Endodermal cell (in vitro differentiated cells): ENCODE measurements around the gene SYT1. TPM values are rescaled to one million over a fixed set of nuclear protein-coding genes. Genes with fewer than 3 reads are reported as not detected.

ENCODE experiments used
- DNase-seq: peaks from one replicate; pipeline ENCODE4 v3.0.0-alpha.2; 2017
- H3K27ac ChIP-seq: 2 replicates; pipeline ENCODE4 v1.5.1; 2013; ENCODE audit warnings: mild to moderate bottlenecking, low read depth, low read length, moderate library complexity
- H3K27me3 ChIP-seq: 2 replicates; pipeline ENCODE4 v1.6.1; 2013; ENCODE audit warnings: mild to moderate bottlenecking, low read length, moderate library complexity; ENCODE audit not compliant: insufficient read depth, control insufficient read depth, poor library complexity, severe bottlenecking
- H3K36me3 ChIP-seq: 2 replicates; pipeline ENCODE4 v1.7.0; 2013; ENCODE audit warnings: mild to moderate bottlenecking, low read length, moderate library complexity; ENCODE audit not compliant: control insufficient read depth, insufficient read depth
- H3K4me1 ChIP-seq: one replicate; pipeline ENCODE4 v1.7.0; 2013; ENCODE audit warnings: low read length; ENCODE audit not compliant: control insufficient read depth, insufficient read depth
- H3K4me3 ChIP-seq: 2 replicates; pipeline ENCODE4 v1.5.1; 2013; ENCODE audit warnings: mild to moderate bottlenecking, low read length, moderate library complexity
- H3K9ac ChIP-seq: 2 replicates; pipeline ENCODE4 v1.6.1; 2013; ENCODE audit warnings: mild to moderate bottlenecking, low read length, moderate library complexity; ENCODE audit not compliant: poor library complexity, severe bottlenecking; ENCODE audit errors: extremely low read depth
- H3K9me3 ChIP-seq: 2 replicates; pipeline ENCODE4 v1.6.1; 2013; ENCODE audit warnings: mild to moderate bottlenecking, low read length, moderate library complexity; ENCODE audit not compliant: control insufficient read depth
- H3K27ac Mint-ChIP-seq: 2 replicates; pipeline ENCODE4 v1.8.0; 2020; ENCODE audit warnings: mixed read lengths
- H3K27me3 Mint-ChIP-seq: 2 replicates; pipeline ENCODE4 v1.8.0; 2021; ENCODE audit warnings: mild to moderate bottlenecking, mixed read lengths; ENCODE audit not compliant: insufficient read depth
- H3K36me3 Mint-ChIP-seq: 2 replicates; pipeline ENCODE4 v1.8.0; 2020; ENCODE audit warnings: low read depth, mixed read lengths
- H3K4me1 Mint-ChIP-seq: 2 replicates; pipeline ENCODE4 v1.8.0; 2020; ENCODE audit warnings: mixed read lengths
- H3K4me3 Mint-ChIP-seq: 2 replicates; pipeline ENCODE4 v1.8.0; 2020; ENCODE audit warnings: mild to moderate bottlenecking, moderate library complexity, mixed read lengths
- H3K9me3 Mint-ChIP-seq: 2 replicates; pipeline ENCODE4 v1.8.0; 2020; ENCODE audit warnings: mild to moderate bottlenecking, mixed read lengths
- WGBS, 2 experiments: methylation state at CpG; one replicate each; pipeline versions ENCODE4 v1.1.5 to v1.1.7; 2013; ENCODE audit warnings: missing lambda C conversion rate in 2 of 2, mixed read lengths in 1 of 2; ENCODE audit not compliant: insufficient coverage in 1 of 2, insufficient read length in 1 of 2; 5-methylcytosine and 5-hydroxymethylcytosine counted together
- total RNA-seq, 2 donors: library from RNA; stranded (reverse); fragmentation: NEBNext Ultra II Directional in 1 of 2; extraction: Animal tissue kit (Norgen Biotek cat#: 25700) in 1 of 2; gene quantifications; 2 replicates in 1 of 2; 3 replicates in 1 of 2; pipeline ENCODE4 v1.2.1, GENCODE V29; 2021
- TF ChIP-seq, protein P1 (sequence below): fragments of 200-600 bp; sonication (generic); conservative IDR thresholded peaks from 2 replicates; pipeline ENCODE4 v1.5.0; 2021; ENCODE audit warnings: antibody characterized with exemption, mild to moderate bottlenecking

The SYT1 gene
- total RNA-seq, 2 donors from 2014 or later, result 6.8 to 10.7 TPM

DNA sequence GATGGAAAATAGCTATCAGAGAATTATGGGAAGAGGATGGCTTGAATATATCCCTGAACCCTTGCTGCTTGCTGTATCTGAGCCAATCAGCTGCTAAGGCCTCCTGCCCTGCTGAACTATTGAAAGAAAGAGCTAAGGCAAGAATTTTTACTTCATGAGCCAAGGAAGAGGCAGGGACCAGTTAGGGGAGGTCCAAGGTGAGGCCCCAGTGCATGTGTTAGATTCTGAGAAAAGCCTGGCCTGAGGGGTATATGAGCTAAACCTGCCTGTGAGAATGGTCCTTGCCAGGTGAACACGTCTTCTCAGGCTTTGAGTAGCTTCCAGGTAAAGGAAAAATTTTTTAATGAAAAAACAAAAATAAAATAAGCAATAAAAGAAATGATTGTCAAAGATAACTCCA lies 218.0 kb downstream of the SYT1 start:
- Histone ChIP-seq H3K27me3 (no peaks in the 10 kb centered on the region), H3K36me3 (no peaks in the 10 kb centered on the region), H3K27ac (no peak overlapping the region), H3K4me1 (no peaks in the 10 kb centered on the region), H3K9ac (no peak overlapping the region), H3K9me3 (no peaks in the 10 kb centered on the region), H3K4me3 (no peak overlapping the region)
- TF ChIP-seq, protein P1, sequence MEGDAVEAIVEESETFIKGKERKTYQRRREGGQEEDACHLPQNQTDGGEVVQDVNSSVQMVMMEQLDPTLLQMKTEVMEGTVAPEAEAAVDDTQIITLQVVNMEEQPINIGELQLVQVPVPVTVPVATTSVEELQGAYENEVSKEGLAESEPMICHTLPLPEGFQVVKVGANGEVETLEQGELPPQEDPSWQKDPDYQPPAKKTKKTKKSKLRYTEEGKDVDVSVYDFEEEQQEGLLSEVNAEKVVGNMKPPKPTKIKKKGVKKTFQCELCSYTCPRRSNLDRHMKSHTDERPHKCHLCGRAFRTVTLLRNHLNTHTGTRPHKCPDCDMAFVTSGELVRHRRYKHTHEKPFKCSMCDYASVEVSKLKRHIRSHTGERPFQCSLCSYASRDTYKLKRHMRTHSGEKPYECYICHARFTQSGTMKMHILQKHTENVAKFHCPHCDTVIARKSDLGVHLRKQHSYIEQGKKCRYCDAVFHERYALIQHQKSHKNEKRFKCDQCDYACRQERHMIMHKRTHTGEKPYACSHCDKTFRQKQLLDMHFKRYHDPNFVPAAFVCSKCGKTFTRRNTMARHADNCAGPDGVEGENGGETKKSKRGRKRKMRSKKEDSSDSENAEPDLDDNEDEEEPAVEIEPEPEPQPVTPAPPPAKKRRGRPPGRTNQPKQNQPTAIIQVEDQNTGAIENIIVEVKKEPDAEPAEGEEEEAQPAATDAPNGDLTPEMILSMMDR, result no peak
- peak overlapping the region; percentile 75 for H3K27ac Mint-ChIP-seq
- WGBS, 2 experiments, result 83% methylated on average over 1 of the region's 1 CpG; no CpG with 5 or more reads in 1 of the 2 experiments
- no peaks in the 10 kb centered on the region for H3K9me3 Mint-ChIP-seq
- no peaks in the 10 kb centered on the region for H3K27me3 Mint-ChIP-seq
- H3K4me1 Mint-ChIP-seq, result peaks cover 2% of the 10 kb centered on the region
- H3K36me3 Mint-ChIP-seq, result no peaks in the 10 kb centered on the region
- H3K4me3 Mint-ChIP-seq, result no peak overlapping the region
- DNase-seq, result no peak

DNA sequence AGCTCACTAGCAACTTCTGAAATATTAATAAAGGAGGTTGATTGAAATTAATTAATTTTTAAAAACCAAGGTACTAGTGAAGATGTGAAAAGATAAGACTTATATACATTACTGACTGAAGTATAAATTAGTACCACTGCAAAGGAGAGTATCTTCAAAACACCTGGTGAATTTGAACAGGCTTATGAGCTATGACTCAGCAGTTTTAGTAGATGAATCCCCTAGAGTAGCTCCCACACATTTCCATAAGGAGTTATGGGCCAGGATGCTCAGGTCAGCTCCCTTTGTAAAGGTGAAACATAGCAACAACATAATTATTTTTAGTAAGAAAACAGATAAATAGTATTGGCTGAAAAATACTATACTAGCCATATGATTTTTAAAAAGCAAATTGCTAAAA lies 218.6 kb downstream of the SYT1 start:
- Histone ChIP-seq H3K27ac (no peak overlapping the region), H3K36me3 (no peaks in the 10 kb centered on the region), H3K9me3 (no peaks in the 10 kb centered on the region), H3K4me1 (no peaks in the 10 kb centered on the region), H3K27me3 (no peaks in the 10 kb centered on the region), H3K9ac (no peak overlapping the region), H3K4me3 (no peak overlapping the region)
- no peaks in the 10 kb centered on the region for H3K36me3 Mint-ChIP-seq
- H3K27me3 Mint-ChIP-seq, result no peaks in the 10 kb centered on the region
- no peak overlapping the region for H3K4me3 Mint-ChIP-seq
- H3K9me3 Mint-ChIP-seq, result no peaks in the 10 kb centered on the region
- H3K27ac Mint-ChIP-seq, result no peak overlapping the region
- no peak for DNase-seq
- TF ChIP-seq, protein P1, result no peak
- H3K4me1 Mint-ChIP-seq, result peaks cover 2% of the 10 kb centered on the region

DNA sequence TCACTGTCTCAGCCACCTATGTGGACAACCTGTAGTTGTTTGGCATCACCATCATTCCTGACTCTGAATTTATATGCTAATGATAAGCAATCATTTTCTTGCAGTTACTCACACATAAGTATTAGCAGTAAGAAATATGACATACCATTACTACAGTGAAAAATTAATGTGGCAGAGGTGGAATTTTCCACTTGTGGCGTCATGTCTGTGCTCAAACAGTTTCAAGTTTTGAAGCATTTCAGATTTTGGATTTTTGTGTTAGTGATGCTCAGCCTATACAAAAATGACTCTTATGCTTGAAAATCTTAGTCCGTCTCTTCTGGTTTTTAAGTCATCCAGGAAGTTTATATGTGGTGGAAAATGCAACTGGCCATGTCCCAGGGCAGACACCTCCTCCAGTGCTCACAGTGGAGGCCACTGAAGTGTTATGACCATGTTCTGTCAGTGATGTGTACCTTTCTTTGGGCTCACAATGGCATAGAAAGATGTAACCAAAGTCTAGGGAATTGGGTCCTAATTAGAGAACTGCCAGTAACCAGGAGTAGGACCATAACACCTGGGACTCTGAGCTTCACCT lies 220.6 kb downstream of the SYT1 start:
- Mint-ChIP-seq H3K27me3 (no peaks in the 10 kb centered on the region), H3K4me3 (no peak overlapping the region), H3K27ac (no peak overlapping the region), H3K36me3 (no peaks in the 10 kb centered on the region), H3K4me1 (peaks cover 2% of the 10 kb centered on the region), H3K9me3 (no peaks in the 10 kb centered on the region)
- WGBS, 2 experiments, result 88 to 100% methylated on average over 2 of the region's 2 CpGs
- Histone ChIP-seq H3K9me3 (no peaks in the 10 kb centered on the region), H3K27me3 (no peaks in the 10 kb centered on the region), H3K27ac (no peak overlapping the region), H3K9ac (no peak overlapping the region), H3K4me1 (no peaks in the 10 kb centered on the region), H3K4me3 (no peak overlapping the region), H3K36me3 (no peaks in the 10 kb centered on the region)
- TF ChIP-seq, protein P1, result no peak
- no peak for DNase-seq
